Fibroblast of mammary gland (primary cell): Measurements from ENCODE around the gene TGFBRAP1.
A peak's percentile ranks its signal among the peaks of the same experiment; 100 is the strongest.

Source experiments
- DNase-seq: peaks from one replicate; pipeline ENCODE4 v3.0.0-alpha.2; 2010; ENCODE audit warnings: low read depth
- H3K4me3 ChIP-seq: 2 replicates; pipeline ENCODE4 v1.5.1; 2011; ENCODE audit warnings: low read depth, mild to moderate bottlenecking, low read length, moderate library complexity; ENCODE audit not compliant: control insufficient read depth
- TF ChIP-seq, protein P1 (sequence below): conservative IDR thresholded peaks from 2 replicates; pipeline ENCODE4 v1.5.1; 2011; ENCODE audit warnings: low read depth, low read length, inconsistent platforms; ENCODE audit not compliant: control insufficient read depth, insufficient read depth

TGFBRAP1 gene, protein sequence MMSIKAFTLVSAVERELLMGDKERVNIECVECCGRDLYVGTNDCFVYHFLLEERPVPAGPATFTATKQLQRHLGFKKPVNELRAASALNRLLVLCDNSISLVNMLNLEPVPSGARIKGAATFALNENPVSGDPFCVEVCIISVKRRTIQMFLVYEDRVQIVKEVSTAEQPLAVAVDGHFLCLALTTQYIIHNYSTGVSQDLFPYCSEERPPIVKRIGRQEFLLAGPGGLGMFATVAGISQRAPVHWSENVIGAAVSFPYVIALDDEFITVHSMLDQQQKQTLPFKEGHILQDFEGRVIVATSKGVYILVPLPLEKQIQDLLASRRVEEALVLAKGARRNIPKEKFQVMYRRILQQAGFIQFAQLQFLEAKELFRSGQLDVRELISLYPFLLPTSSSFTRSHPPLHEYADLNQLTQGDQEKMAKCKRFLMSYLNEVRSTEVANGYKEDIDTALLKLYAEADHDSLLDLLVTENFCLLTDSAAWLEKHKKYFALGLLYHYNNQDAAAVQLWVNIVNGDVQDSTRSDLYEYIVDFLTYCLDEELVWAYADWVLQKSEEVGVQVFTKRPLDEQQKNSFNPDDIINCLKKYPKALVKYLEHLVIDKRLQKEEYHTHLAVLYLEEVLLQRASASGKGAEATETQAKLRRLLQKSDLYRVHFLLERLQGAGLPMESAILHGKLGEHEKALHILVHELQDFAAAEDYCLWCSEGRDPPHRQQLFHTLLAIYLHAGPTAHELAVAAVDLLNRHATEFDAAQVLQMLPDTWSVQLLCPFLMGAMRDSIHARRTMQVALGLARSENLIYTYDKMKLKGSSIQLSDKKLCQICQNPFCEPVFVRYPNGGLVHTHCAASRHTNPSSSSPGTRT

DNA sequence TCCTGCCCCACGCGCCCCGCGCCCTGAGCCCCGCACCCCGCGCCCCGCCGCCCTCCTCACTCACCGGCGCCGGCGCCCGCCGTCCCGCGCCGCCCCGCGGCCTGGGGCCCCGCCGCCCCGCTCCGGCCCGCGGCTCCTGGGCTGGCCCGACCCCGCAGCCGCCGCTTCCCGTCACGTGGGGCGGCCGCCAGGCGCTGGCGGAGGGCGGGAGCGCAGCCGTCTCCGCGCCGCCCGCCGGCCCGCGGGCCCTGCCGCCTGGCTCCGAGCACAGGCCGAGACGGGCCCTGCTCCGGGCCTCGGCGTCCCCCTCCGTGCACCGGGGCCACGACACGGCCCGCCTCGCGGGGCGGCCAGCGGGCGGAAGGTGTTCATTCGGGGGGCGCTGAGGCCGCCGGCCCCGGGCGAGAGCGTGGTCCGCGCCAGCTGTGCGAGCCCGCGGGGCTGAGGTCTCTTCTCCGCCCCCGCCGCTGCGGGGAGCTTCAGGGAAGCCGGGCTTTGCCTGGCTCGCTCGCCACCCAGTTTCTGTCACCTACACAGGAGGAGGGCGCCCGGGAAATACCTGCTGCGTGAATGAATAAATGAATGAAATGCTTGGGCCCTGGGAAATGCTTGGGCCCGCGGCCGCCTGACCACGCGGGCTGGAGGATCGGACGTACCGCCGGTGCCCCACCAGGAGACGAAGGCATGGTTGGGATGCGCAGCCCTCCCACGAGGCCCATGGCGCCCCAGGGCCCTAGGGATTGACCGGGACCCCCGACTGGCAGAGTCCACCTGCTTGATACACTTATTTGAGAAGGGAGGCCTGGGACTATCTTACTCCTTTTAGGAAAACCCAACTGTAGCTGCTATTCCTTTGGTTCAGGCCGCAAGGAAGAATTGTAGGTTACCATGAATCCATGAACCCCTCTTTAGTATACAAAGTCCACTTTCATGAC is at the start of gene TGFBRAP1:
Gene TGFBRAP1 (minus strand): TSS at position 175 of the 935 bp plus-strand sequence. CDS start 21,434 bp downstream, outside the sequence.
- TF ChIP-seq, protein P1, sequence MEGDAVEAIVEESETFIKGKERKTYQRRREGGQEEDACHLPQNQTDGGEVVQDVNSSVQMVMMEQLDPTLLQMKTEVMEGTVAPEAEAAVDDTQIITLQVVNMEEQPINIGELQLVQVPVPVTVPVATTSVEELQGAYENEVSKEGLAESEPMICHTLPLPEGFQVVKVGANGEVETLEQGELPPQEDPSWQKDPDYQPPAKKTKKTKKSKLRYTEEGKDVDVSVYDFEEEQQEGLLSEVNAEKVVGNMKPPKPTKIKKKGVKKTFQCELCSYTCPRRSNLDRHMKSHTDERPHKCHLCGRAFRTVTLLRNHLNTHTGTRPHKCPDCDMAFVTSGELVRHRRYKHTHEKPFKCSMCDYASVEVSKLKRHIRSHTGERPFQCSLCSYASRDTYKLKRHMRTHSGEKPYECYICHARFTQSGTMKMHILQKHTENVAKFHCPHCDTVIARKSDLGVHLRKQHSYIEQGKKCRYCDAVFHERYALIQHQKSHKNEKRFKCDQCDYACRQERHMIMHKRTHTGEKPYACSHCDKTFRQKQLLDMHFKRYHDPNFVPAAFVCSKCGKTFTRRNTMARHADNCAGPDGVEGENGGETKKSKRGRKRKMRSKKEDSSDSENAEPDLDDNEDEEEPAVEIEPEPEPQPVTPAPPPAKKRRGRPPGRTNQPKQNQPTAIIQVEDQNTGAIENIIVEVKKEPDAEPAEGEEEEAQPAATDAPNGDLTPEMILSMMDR, result no peak
- DNase-seq, result no peak

DNA sequence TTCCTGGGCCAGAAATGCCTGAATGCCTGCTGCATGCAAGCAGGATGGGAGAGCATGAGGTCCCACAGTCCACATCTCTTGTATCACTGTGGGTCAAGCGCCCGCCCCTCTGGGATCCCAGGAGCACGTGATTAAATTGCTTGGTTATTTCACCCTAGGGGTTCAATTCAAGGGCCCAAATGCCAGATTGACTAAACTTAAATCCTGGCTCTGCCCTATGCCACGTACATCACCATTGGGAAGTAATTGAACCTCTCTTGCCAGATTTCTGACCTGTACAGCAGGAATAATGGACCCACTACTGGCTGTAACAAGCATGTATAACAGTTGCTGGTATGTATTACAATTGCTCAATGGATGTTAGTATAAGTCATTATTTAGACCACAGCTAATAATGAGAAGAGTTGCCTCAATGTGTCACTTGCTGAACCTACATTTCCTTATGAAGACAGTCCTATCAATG is 49.4 kb upstream of the TGFBRAP1 start:
- no peak overlapping the region for H3K4me3 ChIP-seq
- TF ChIP-seq, protein P1, result no peak
- DNase-seq, result peak; percentile 64

More for the DNA sequence above, at the start of gene TGFBRAP1:
- H3K4me3 ChIP-seq, result peak within 1 kb of the TSS; percentile 73

DNA sequence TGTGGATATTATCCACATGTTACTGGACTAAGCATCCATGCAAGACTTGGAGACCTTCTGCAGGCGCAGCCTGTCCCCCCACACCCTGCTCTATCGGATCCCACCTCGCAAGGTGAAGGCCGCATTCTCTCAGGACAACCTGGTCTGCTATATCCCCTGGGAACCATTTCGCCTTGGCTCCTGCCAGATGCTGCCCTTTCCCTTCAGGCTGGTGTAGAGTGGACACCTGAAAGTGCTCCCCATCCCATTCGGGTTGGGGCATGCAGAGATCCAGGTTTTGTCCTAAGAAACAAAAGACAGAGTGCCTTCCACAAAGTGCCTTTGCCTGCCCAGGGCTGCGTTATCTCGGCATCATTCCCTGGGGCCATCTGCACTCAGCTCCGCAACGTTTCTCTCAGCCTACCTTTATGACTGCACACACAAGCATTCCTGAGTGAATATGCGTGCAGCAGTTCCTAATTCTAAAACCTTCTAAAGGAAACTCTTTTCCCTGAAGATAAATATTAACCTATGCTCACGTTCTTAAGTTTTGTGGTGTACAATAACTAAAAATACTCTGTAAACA is 48.8 kb upstream of the TGFBRAP1 start:
- TF ChIP-seq, protein P1, result no peak

DNA sequence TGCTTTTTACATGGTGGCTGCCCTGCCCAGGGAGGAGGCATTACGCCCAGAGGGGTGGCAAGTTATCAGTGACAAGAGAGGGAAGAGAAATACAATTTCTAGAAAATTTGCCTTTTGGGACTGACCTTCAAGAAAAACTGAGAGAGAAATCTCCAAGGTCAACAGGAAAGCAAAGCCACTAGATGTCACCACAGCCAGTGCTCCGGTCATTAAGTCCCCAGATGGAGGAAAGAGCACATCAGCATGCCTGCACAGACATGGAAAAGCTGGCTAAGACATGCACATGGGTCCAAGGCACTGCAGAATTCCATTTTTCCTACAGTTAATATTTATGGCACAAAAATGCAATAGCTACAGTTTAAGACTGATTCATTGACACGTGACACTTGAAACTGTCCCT is 48.3 kb upstream of the TGFBRAP1 start:
- TF ChIP-seq, protein P1, result no peak
- DNase-seq, result no peak
- H3K4me3 ChIP-seq, result no peak overlapping the region

More for the DNA sequence above, 48.8 kb upstream of the TGFBRAP1 start:
- no peak for DNase-seq
- no peak overlapping the region for H3K4me3 ChIP-seq

DNA sequence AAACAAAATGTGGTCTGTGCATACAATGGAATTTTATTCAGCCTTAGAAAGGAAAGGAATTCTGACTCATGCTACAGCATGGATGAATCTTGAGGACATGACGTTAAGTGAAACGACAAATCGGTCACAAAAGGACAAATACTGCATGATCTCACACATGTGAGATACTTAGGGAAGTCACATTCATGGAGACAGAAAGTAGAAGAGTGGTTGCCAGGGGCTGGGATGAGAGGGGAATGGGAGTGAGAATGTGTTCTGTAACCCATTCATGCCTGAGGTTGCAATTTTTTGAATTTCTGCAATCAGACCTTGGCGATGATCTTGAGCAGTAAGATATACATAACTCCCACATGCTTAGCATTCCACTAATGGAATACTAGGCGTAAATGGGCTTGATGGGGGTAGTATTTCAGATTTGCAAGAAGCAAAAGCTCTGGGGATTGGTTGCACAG is 47.3 kb upstream of the TGFBRAP1 start:
- peak; percentile 93 for DNase-seq
- no peak overlapping the region for H3K4me3 ChIP-seq
- TF ChIP-seq, protein P1, result no peak

DNA sequence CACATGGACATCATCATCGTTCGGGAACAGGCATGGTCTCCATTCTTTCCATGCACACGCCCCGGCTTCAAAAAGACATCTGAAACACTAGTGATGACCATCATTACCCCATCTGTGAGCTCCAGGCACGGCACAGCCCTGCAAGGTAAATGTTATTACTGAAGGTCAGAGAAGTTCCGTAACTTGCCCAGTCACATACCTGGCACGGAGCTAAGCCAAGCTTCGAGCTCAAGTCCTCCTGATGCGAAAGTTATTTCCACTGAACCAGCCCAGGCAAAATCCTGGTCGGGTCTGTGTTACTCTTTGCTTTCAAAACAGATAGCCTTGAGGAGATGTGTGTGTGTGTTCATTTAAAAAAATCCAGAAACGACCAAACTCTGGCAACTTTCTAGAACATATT is 46.5 kb upstream of the TGFBRAP1 start:
- TF ChIP-seq, protein P1, result no peak
- no peak for DNase-seq
- H3K4me3 ChIP-seq, result no peak overlapping the region
